Measurements from ENCODE around the gene NLRP7. TPM values are rescaled to one million over a fixed set of nuclear protein-coding genes. Genes with fewer than 3 reads are reported as not detected.
"Not testable (repeated sequence)": the region's sequence is repeated elsewhere in the genome, so short reads cannot be mapped to it uniquely, and the experiment has no call there.

The NLRP7 gene
- total and polyA plus RNA-seq, 9 donors: 0.10 to 0.64 TPM; not detected in 7

DNA sequence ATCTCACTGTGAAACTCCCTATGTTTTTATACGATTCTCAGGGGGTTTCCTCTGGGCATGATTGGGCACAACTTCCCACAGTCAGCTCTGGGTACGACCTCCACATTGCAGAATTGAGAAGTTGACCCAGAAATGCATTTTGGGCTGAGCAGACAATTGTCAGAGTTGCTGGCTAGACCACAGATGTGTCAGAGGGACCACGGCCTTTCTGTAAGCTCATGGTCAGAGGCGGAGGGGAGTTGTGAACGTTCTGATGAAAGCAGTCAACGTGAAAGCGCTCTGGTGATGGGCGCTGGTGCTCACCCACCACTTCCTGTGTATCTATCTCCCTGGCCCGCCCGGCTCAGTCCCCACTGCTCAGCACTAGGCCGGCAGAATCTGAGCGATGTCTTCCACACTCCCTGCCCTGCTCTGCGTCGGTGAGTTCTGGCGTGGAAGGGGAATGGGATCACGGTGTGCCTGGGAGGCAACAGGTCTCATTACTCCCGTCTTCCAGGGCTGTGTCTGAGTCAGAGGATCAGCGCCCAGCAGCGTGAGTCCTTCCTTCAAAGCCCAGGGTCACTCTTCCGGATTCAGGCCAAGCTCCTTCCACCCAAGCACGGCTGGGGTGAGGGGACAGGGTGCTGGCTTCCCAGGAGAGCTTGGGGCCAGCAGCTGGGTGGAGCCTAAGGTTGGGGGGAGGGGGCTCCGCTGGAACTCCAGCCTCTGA lies 41.4 kb downstream of the NLRP7 start, which contains the start of gene NCR1:
Gene NCR1, plus strand, starts transcription at position 346 of the 709 bp plus-strand sequence. Its CDS starts 40 bp downstream, at position 386.
- no peak within 1 kb of the TSS for H3K27ac ChIP-seq
- H3K9me3 ChIP-seq: no peaks in the 10 kb centered on the region
- H3K4me1 ChIP-seq (ENCODE audit: insufficient read depth): no peaks in the 10 kb centered on the region
- H3K4me3 ChIP-seq: no peak within 1 kb of the TSS
- no peak for DNase-seq
- no peaks in the 10 kb centered on the region for H3K36me3 ChIP-seq
- H3K27me3 ChIP-seq: no peaks in the 10 kb centered on the region
- 24 to 32% (median 31%) methylated on average over 21 to 22 of the region's 22 CpGs for WGBS, 3 donors
- no peak for TF ChIP-seq POLR2A (IDR thresholded peaks at IDR 0.05)
- no peak for TF ChIP-seq EP300 (IDR thresholded peaks at IDR 0.05)
- TF ChIP-seq, protein P1, sequence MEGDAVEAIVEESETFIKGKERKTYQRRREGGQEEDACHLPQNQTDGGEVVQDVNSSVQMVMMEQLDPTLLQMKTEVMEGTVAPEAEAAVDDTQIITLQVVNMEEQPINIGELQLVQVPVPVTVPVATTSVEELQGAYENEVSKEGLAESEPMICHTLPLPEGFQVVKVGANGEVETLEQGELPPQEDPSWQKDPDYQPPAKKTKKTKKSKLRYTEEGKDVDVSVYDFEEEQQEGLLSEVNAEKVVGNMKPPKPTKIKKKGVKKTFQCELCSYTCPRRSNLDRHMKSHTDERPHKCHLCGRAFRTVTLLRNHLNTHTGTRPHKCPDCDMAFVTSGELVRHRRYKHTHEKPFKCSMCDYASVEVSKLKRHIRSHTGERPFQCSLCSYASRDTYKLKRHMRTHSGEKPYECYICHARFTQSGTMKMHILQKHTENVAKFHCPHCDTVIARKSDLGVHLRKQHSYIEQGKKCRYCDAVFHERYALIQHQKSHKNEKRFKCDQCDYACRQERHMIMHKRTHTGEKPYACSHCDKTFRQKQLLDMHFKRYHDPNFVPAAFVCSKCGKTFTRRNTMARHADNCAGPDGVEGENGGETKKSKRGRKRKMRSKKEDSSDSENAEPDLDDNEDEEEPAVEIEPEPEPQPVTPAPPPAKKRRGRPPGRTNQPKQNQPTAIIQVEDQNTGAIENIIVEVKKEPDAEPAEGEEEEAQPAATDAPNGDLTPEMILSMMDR (IDR thresholded peaks at IDR 0.05): no peak
- intact Hi-C loops (cut with DNase I): no loop called here

DNA sequence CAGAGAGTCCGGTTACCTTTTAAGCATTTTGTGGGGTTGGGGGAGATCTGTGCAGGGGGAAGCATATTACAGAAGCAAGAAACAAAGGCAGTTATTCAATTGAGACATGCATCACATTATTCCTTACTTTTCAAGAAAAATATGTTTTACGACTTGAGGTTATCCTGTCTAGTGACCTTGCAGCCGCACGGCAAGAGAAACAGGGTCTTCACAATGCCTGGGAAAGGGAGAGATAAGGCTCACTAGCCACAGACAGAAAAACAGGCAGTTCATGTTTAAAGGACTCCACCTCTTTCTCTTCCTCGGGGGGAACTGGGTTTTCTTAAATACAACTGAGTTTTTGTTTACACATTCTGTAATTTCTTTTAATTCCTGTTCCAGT lies 41.9 kb downstream of the NLRP7 start:
- H3K9me3 ChIP-seq: no peaks in the 10 kb centered on the region
- WGBS, 3 donors: 20 to 26% (median 25%) methylated on average over 5 of the region's 5 CpGs
- no peaks in the 10 kb centered on the region for H3K27me3 ChIP-seq
- no peaks in the 10 kb centered on the region for H3K36me3 ChIP-seq
- no peak for TF ChIP-seq EP300 (IDR thresholded peaks at IDR 0.05)
- TF ChIP-seq, protein P1 (IDR thresholded peaks at IDR 0.05): no peak
- TF ChIP-seq POLR2A (IDR thresholded peaks at IDR 0.05): no peak
- H3K4me1 ChIP-seq (ENCODE audit: insufficient read depth): no peaks in the 10 kb centered on the region
- intact Hi-C loops (cut with DNase I): no loop called here
- DNase-seq: no peak
- no peak overlapping the region for H3K27ac ChIP-seq
- H3K4me3 ChIP-seq: no peak overlapping the region

DNA sequence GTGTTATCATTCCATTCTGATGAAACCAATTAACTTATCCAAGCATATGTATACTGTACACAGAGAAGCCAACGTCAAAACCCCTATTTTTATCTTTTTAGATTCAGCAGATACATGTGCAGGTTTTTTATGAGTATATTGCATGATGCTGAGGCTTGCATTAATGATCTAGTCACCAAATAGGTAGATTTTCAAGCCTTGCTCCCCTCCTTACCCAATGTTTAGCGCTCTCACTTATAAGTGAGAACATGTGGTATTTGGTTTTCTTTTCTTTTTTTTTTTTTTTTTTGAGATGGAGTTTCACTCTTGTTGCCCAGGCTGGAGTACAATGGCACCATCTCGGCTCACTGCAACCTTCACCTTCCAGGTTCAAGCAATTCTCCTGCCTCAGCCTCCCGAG lies 43.1 kb downstream of the NLRP7 start:
- H3K4me3 ChIP-seq; H3K36me3 ChIP-seq; H3K27ac ChIP-seq; H3K27me3 ChIP-seq; H3K9me3 ChIP-seq; DNase-seq; H3K4me1 ChIP-seq (ENCODE audit: insufficient read depth); intact Hi-C loops (cut with DNase I): not testable (repeated sequence)
- WGBS, 3 donors: 71 to 79% (median 76%) methylated on average over 4 of the region's 4 CpGs

DNA sequence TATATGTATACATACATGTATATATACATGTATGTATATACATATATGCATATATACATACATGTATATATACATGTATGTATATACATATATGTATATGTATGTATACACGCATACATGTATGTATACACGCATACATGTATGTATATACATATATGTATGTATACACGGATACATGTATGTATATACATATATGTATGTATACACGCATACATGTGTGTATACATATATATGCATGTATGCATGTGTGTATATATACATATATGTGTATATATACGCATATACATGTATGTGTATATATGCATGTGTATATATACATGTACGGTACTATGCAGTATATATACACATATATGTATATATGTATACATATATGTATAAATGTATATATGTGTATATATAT lies 44.0 kb downstream of the NLRP7 start:
- TF ChIP-seq, protein P1 (IDR thresholded peaks at IDR 0.05): no peak
- intact Hi-C loops (cut with DNase I): no loop called here
- Histone ChIP-seq H3K27me3 (no peaks in the 10 kb centered on the region), H3K9me3 (no peaks in the 10 kb centered on the region), H3K4me3 (no peak overlapping the region), H3K36me3 (no peaks in the 10 kb centered on the region), H3K4me1 (ENCODE audit: insufficient read depth) (no peaks in the 10 kb centered on the region), H3K27ac (no peak overlapping the region)
- WGBS, 3 donors: 87 to 94% (median 92%) methylated on average over 6 of the region's 6 CpGs
- no peak for DNase-seq

DNA sequence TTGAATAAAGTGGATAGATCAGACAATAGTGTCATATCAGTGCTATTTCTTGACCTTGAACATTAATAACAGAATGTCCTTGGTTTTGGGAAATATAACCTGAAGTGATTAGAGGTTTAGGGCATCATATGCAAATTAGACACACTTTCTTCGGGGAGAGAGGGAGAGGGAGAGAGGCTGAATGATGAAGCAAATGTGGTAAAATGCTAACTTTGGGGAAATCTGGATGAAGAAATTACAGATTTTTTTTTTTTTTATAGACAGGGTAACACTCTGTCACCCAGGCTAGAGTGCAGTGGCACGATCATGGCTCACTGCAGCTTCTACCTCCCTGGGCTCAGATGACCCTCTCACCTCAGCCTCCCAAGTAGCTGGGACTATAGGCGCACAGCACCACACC lies 45.3 kb downstream of the NLRP7 start:
- intact Hi-C loops (cut with DNase I): no loop called here

DNA sequence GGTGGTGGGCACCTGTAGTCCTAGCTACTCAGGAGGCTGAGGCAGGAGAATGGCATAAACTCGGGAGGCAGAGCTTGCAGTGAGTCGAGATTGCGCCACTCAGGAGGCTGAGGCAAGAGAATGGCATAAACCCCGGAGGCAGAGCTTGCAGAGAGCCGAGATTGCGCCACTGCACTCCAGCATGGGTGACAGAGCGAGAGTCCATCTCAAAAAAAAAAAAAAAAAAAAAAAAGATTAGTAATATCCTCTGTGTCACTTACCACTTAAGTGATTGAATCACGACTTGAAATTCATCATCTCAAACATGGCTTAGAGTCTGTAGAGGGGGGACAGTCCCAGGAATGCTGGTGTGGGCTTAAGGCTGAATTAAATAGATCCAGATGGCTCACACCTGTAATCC lies 46.2 kb downstream of the NLRP7 start:
- H3K4me3 ChIP-seq; H3K36me3 ChIP-seq; intact Hi-C loops (cut with DNase I); H3K27ac ChIP-seq; H3K4me1 ChIP-seq (ENCODE audit: insufficient read depth); H3K9me3 ChIP-seq; H3K27me3 ChIP-seq; DNase-seq: not testable (repeated sequence)
- WGBS, 3 donors: 77 to 84% (median 83%) methylated on average over 8 of the region's 8 CpGs

More for the DNA sequence above, 45.3 kb downstream of the NLRP7 start:
- WGBS, 3 donors: 64 to 72% (median 68%) methylated on average over 3 of the region's 3 CpGs
- H3K27ac ChIP-seq: no peak overlapping the region
- no peak for DNase-seq
- no peaks in the 10 kb centered on the region for H3K4me1 ChIP-seq (ENCODE audit: insufficient read depth)
- no peaks in the 10 kb centered on the region for H3K9me3 ChIP-seq
- TF ChIP-seq, protein P1 (IDR thresholded peaks at IDR 0.05): no peak
- TF ChIP-seq POLR2A (IDR thresholded peaks at IDR 0.05) (no peak), EP300 (IDR thresholded peaks at IDR 0.05) (no peak)
- no peaks in the 10 kb centered on the region for H3K27me3 ChIP-seq
- no peaks in the 10 kb centered on the region for H3K36me3 ChIP-seq
- no peak overlapping the region for H3K4me3 ChIP-seq

DNA sequence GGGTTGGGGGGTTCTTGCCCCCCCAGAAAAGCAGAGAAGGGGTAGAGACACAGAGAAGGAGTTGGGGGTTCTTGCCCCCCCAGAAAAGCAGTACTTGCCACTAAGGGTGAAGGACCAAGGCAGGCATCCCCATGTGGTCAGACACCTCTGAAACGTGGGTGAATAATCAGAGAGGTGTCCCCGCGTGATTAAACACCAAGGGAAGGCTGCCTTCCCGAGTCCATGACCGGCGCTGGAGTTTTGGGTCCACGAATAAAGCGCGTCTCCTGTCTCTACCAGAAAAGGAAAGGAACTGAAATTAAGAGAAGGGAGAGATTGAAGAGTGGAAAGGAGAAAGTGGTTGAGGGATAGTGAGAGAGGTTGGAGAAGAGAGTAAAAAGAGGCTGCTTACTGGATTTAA lies 47.7 kb downstream of the NLRP7 start:
- intact Hi-C loops (cut with DNase I); H3K4me1 ChIP-seq (ENCODE audit: insufficient read depth); H3K36me3 ChIP-seq; H3K27ac ChIP-seq; H3K4me3 ChIP-seq; H3K9me3 ChIP-seq; H3K27me3 ChIP-seq; DNase-seq: not testable (repeated sequence)
- 76 to 84% (median 82%) methylated on average over 9 of the region's 9 CpGs for WGBS, 3 donors

DNA sequence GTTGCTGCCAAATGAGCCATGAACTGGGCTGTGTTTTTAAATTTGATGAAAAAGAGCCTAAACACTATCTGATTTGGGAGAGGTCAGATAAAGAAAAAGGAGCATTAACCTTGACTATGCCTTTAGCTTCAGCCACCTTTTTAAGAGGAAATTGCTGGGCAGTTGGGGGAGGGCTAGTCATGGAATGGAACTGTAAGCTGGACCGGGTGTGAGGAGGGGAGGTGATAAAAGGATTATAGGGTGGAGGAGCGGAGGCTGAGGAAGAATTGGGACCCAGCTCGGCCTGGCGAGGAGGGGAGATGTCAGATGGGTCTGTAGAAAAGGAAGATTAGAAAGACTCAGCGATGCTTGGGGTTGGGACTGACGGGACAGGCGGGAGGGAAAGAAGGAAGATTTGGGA lies 48.6 kb downstream of the NLRP7 start:
- intact Hi-C loops (cut with DNase I); H3K4me3 ChIP-seq; H3K9me3 ChIP-seq; H3K27me3 ChIP-seq; H3K4me1 ChIP-seq (ENCODE audit: insufficient read depth); H3K27ac ChIP-seq; DNase-seq; H3K36me3 ChIP-seq: not testable (repeated sequence)
- WGBS, 3 donors: 68 to 75% (median 73%) methylated on average over 7 of the region's 7 CpGs
